G401 (cell line): Measurements from ENCODE around the gene TBC1D1. TPM values are rescaled to one million over a fixed set of nuclear protein-coding genes. Genes with fewer than 3 reads are reported as not detected.

Experiments
- DNase-seq: peaks from one replicate; pipeline ENCODE4 v3.0.0-alpha.2; 2015; ENCODE audit warnings: low spot score
- in situ Hi-C: cut with HindIII; loops from 2 replicates; pipeline ENCODE4 v1.10.0; 2016; ENCODE audit warnings: low sequenced_read_pairs, mixed read lengths
- total RNA-seq: library from RNA; depleted of rRNA; stranded (reverse); fragments of >200 nt; shearing (Covaris generic); gene quantifications from 2 replicates; pipeline ENCODE4 v1.2.3, GENCODE V29; 2014

TBC1D1 gene
- total RNA-seq, 1 experiment from 2014 or later: 85.5 TPM

DNA sequence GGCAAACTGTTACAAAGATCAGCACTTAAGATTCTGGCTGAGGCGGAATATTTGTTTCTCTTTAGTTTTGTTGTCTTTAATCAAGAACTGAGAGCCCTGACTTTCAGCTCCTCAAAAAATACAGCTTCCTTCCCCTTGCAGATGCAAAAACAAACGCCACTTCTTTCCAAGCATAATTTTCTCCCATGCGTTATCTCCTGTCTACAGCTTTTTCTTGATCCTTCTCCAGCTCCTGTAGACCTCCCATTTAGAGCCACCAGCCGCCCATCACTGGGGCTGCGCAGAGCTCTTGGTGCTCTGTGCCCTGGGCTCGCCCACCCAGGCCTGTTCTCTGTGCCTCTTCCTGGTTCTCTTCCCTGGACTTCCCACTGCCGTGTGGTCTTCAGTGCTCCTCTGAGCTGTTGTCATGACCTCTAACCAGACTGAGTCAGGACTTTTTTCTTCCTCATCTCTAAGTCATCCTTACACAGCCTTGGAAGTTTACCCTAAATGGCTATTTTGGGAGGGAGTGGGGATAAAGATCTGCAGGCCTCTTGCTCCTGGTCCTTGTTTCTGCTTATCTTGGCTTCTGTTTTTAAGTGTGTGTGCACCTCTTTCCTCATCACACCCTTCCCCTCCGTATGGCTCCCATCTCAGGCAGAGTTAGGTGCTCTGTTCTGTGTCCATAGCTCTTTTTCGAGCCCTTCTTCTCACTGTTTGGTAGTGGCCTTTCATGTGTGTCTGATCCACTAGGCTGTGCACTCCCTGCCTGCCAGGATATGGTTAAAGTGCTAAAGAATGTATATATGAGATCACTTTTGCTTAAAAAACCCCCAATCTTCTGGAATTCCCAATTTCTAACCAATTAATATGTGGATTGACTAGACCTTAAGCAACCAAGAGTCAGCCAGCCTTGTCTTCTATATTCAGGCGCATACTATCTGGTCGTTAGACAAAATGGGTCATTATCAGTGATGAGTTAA lies 191.8 kb downstream of the TBC1D1 start:
- no peak for DNase-seq
- in situ Hi-C loops: no loop called here

DNA sequence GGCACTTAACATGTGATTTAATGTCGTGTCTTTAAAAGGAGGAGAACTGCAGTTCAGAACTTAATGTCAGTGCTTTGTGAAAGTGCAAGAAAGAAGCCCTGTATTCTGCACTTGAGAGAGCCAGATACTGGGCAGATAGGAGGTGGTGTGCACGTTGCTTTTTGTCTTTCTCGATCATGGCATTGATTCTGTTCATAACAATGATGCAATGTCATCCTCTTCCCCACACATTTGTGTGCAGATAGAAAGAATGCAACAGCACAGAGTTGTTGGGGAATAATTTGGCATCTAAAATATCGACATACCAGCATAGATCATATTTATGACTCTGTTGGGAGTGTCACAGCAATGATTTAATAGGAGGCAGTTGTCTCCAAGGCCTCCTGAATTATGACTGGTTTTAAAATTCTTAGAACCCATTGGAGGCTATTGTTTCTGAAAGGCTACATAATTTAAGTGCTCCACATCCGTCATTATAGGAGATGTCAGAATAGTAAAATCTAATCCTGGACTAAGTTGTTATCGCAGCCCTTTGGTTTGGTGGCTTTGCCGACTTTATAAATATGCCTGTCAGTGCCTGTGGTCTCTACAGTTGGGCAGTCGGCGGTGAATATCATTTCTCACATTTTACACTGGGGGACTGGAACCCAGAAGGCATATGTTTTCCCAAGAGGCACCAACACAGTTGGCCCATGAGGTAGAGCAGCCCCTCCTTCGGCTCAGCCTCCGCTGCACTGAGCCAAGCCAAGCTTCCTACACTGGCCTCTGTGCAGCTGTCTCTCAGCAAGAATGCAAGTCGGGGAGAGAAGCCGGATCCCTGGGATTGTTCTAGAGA lies 194.2 kb downstream of the TBC1D1 start:
- in situ Hi-C loops: no loop called here
- no peak for DNase-seq

DNA sequence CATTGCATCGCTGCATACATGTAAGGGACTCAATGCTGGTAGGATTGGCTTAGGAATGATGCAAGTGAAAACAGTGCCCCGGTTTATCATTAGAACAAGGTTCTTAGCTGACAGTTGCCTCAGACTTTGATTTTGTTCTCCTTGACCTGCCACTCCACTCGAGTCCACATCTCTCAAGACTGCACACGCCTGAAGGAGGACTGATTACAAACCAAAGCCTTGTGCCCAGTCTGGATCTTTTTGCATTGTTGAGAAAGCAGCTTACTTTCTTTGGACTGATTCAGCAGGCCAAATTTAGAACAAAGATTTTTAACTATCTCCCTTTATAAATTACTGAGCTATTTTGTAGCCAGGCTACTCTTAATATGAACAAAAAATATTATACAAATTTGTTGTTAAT lies 194.9 kb downstream of the TBC1D1 start:
- in situ Hi-C loops: no loop called here

GRCh38 chr4:38086151-38086848 lies 195.4 kb downstream of the TBC1D1 start:
- in situ Hi-C loops: no loop called here
- no peak for DNase-seq

More for the DNA sequence above, 194.9 kb downstream of the TBC1D1 start:
- DNase-seq: no peak

GRCh38 chr4:38086849-38087226 lies 196.0 kb downstream of the TBC1D1 start:
- in situ Hi-C loops: no loop called here

GRCh38 chr4:38088321-38088720 lies 197.4 kb downstream of the TBC1D1 start:
- DNase-seq: no peak
- in situ Hi-C loops: no loop called here

More at GRCh38 chr4:38086849-38087226, 196.0 kb downstream of the TBC1D1 start:
- DNase-seq: no peak

DNA sequence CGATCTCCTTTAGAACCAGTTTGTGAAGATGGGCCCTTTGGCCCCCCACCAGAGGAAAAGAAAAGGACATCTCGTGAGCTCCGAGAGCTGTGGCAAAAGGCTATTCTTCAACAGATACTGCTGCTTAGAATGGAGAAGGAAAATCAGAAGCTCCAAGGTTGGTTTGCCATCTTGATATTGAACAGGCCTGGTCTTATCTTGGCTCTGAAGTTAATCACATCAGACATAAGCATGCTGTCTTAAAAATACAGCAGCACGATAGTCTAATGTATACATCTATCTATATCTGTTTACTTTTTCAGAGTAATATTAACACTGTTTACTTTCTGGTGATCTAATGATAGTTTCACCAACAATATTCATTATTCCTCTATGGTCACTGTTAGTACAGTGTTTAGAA lies 199.1 kb downstream of the TBC1D1 start:
- no peak for DNase-seq
- in situ Hi-C loops: no loop called here

- DNase-seq: no peak
- in situ Hi-C loops: no loop called here
Observed at GRCh38 chr4:38090455-38091246, 199.8 kb downstream of the TBC1D1 start.

- in situ Hi-C loops: no loop called here
- DNase-seq: no peak
Observed at GRCh38 chr4:38091636-38092035, 200.8 kb downstream of the TBC1D1 start.

GRCh38 chr4:38092701-38093100 lies 201.8 kb downstream of the TBC1D1 start:
- DNase-seq: no peak
- in situ Hi-C loops: no loop called here

- in situ Hi-C loops: no loop called here
- DNase-seq: no peak
Observed at GRCh38 chr4:38094419-38094818, 203.5 kb downstream of the TBC1D1 start.

GRCh38 chr4:38095691-38096090 lies 204.8 kb downstream of the TBC1D1 start:
- DNase-seq: no peak
- in situ Hi-C loops: no loop called here

GRCh38 chr4:38097818-38098217 lies 206.9 kb downstream of the TBC1D1 start:
- no peak for DNase-seq
- in situ Hi-C loops: no loop called here

GRCh38 chr4:38099020-38099600 lies 208.2 kb downstream of the TBC1D1 start:
- no peak for DNase-seq
- in situ Hi-C loops: no loop called here

DNA sequence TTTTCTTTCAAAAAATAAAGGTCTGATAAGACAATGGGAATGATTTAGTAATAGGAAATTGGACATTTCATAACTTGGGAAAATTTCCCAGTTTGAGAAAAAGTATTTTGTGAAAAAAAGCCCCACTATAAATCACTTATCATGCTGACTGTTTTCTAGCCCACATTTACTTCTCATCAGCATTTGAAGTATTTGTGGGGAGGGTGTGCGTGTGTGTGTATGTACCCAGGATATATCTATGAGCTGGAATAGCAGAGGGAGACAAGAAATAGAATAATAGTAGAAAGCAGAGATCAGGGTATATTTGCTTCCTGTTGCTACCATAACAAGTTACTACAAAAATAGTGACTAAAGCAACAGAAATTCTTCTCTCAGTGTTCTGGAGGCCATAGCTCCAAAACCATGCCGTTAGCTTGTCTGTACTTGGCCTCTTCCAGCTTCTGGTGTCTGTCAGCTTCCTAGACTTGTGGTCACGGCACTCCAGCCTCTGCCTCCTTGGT lies 209.1 kb downstream of the TBC1D1 start:
- DNase-seq: no peak
- in situ Hi-C loops: no loop called here

- in situ Hi-C loops: no loop called here
- DNase-seq: no peak
Observed at GRCh38 chr4:38100474-38101255, 209.8 kb downstream of the TBC1D1 start.

DNA sequence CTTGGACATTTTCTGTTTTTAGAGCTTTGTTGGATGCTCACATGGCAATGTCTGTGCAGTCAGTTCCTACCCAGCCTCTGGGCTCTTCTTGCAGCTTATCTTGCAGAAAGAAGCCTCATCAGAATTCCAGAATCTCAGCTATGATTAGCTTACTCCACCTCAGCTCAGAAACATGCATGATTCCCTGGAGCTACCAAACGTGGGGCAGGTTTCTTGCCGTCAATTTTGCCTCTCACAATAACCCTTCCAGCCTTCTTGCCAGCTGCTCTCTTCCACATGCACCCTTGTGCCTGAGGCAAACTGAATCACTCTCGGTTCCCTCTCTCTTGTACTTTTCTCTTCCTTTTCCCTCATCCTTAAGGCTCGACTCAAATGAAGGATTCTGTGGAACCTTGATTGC lies 210.7 kb downstream of the TBC1D1 start:
- in situ Hi-C loops: no loop called here
- DNase-seq: no peak
